ENCODE results near the gene MAGOH.
"Not testable (repeated sequence)": the region's sequence is repeated elsewhere in the genome, so short reads cannot be mapped to it uniquely, and the experiment has no call there.

DNA sequence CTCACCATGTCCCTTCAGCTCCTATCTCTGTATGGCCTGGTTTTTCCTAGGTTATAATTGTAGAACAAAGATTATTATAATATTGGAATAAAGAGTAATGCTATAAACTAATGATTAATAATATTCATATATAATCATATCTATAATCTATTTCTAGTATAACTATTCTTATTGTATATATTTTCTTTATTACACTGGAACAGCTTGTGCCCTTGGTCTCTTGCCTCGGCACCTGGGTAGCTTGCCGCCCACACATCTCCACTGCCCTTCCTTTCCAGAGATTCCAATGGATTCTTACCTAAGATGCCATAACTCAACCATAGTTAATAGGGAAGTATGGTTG, 52.4 kb downstream of the MAGOH start:
- TF ChIP-seq, protein P1, sequence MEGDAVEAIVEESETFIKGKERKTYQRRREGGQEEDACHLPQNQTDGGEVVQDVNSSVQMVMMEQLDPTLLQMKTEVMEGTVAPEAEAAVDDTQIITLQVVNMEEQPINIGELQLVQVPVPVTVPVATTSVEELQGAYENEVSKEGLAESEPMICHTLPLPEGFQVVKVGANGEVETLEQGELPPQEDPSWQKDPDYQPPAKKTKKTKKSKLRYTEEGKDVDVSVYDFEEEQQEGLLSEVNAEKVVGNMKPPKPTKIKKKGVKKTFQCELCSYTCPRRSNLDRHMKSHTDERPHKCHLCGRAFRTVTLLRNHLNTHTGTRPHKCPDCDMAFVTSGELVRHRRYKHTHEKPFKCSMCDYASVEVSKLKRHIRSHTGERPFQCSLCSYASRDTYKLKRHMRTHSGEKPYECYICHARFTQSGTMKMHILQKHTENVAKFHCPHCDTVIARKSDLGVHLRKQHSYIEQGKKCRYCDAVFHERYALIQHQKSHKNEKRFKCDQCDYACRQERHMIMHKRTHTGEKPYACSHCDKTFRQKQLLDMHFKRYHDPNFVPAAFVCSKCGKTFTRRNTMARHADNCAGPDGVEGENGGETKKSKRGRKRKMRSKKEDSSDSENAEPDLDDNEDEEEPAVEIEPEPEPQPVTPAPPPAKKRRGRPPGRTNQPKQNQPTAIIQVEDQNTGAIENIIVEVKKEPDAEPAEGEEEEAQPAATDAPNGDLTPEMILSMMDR (IDR thresholded peaks at IDR 0.05) = not testable (repeated sequence)
- TF ChIP-seq POLR2A, EP300 (IDR thresholded peaks at IDR 0.05): not testable (repeated sequence)

All from ovary (tissue), 3 donors.